A549 (cell line): ENCODE data around the gene PLEKHH3. TPM values are rescaled to one million over a fixed set of nuclear protein-coding genes. Genes with fewer than 3 reads are reported as not detected.
A peak's percentile ranks its signal among the peaks of the same experiment; 100 is the strongest.

Experiments
- ATAC-seq, 2 experiments: fragments of 200-7000 bp in 1 of 2; fragments of >200 bp in 1 of 2; cut with Nextera tagmentation in 1 of 2; cut with Tn5 transposase in 1 of 2; 3 replicates each; pipeline versions ENCODE4 v1.8.0 to v1.9.1; 2018 to 2020; ENCODE audit warnings: mild to moderate bottlenecking in 1 of 2, moderate library complexity in 1 of 2
- CTCF ChIA-PET: fragments of 300-600 bp; sonication (Branson Sonifier 250); formaldehyde crosslinking; extraction: SDS; loops from one replicate; lab custom pipeline; 2021; ENCODE audit warnings: antibody characterized with exemption, inconsistent platforms; lab: Yijun Ruan, JAX
- POLR2A ChIA-PET: fragments of 350-600 bp; formaldehyde crosslinking; extraction: SDS; loops from one replicate; lab custom pipeline; 2021; ENCODE audit warnings: antibody characterized with exemption, inconsistent platforms; lab: Yijun Ruan, JAX
- DNase-seq, 2 experiments: peaks; one replicate each; pipeline versions ENCODE4 v3.0.0 to v3.0.0-alpha.2; 2011 to 2016; ENCODE audit warnings: low read depth in 1 of 2, low spot score in 1 of 2
- FAIRE-seq: peaks from 2 replicates; lab custom pipeline; 2011; peaks lifted over from hg19 to GRCh38; lab: Jason Lieb, UNC
- H3K27ac ChIP-seq, 2 experiments: fragments of >200 bp; sonication (Bioruptor Twin); formaldehyde crosslinking; 3 replicates each; pipeline ENCODE4 v1.5.1; 2016 to 2017
- H3K4me1 ChIP-seq: fragments of >200 bp; sonication (Bioruptor Twin); formaldehyde crosslinking; 3 replicates; pipeline ENCODE4 v1.6.1; 2016
- H3K4me2 ChIP-seq: fragments of >200 bp; sonication (Bioruptor Twin); formaldehyde crosslinking; 3 replicates; pipeline ENCODE4 v1.6.1; 2016
- H3K4me3 ChIP-seq: fragments of >200 bp; sonication (Bioruptor Twin); formaldehyde crosslinking; 3 replicates; pipeline ENCODE4 v1.5.1; 2016
- H3K9me3 ChIP-seq: fragments of >200 bp; sonication (Bioruptor Twin); formaldehyde crosslinking; 3 replicates; pipeline ENCODE4 v1.6.1; 2016
- BCL3 ChIP-seq: fragments of >200 bp; sonication (Bioruptor Twin); formaldehyde crosslinking; IDR thresholded peaks from 3 replicates; pipeline ENCODE4 v1.6.1; 2016
- CBX2 ChIP-seq: fragments of 200-600 bp; sonication (generic); IDR thresholded peaks from 2 replicates; pipeline ENCODE4 v1.6.1; 2016; ENCODE audit warnings: low read depth, mild to moderate bottlenecking, borderline replicate concordance
- EHMT2 ChIP-seq: fragments of 200-600 bp; sonication (generic); IDR thresholded peaks from 2 replicates; pipeline ENCODE4 v1.6.1; 2016; ENCODE audit warnings: antibody characterized with exemption, low read depth, mild to moderate bottlenecking, moderate library complexity
- EP300 ChIP-seq, 2 experiments: fragments of >200 bp; sonication (Bioruptor Twin); formaldehyde crosslinking; IDR thresholded peaks; 2 replicates in 1 of 2; 3 replicates in 1 of 2; pipeline ENCODE4 v1.6.1; 2016 to 2017
- FOSL2 ChIP-seq, 2 experiments: fragments of 450-650 bp in 1 of 2; fragments of >200 bp in 1 of 2; sonication (Bioruptor Twin) in 1 of 2; formaldehyde crosslinking; IDR thresholded peaks; 2 replicates each; pipeline versions ENCODE4 v1.5.0 to v1.6.1; 2016 to 2020; ENCODE audit warnings: mild to moderate bottlenecking in 1 of 2, moderate library complexity in 1 of 2
- HOXB5 ChIP-seq: fragments of 250-450 bp; sonication (Bioruptor Pico); IDR thresholded peaks from 2 replicates; pipeline ENCODE4 v1.5.0; 2020; ENCODE audit warnings: mild to moderate bottlenecking, moderate library complexity
- KDM1A ChIP-seq: fragments of 200-600 bp; sonication (generic); IDR thresholded peaks from 2 replicates; pipeline ENCODE4 v1.6.1; 2016; ENCODE audit warnings: low read depth, mild to moderate bottlenecking
- MAFK ChIP-seq: fragments of 450-650 bp; IDR thresholded peaks from 2 replicates; pipeline ENCODE4 v1.6.1; 2014; ENCODE audit not compliant: partially characterized antibody
- MAZ ChIP-seq: fragments of 150-350 bp; IDR thresholded peaks from 2 replicates; pipeline ENCODE4 v1.6.1; 2014; ENCODE audit warnings: antibody characterized with exemption, low read depth, low read length, borderline replicate concordance
- NPAS2 ChIP-seq: fragments of 250-450 bp; sonication (Bioruptor Pico); IDR thresholded peaks from 2 replicates; pipeline ENCODE4 v1.8.0; 2022; ENCODE audit warnings: mild to moderate bottlenecking, moderate library complexity, borderline replicate concordance
- PBX3 ChIP-seq: IDR thresholded peaks from 2 replicates; pipeline ENCODE4 v1.6.1; 2012
- RFX5 ChIP-seq: fragments of 450-650 bp; IDR thresholded peaks from 2 replicates; pipeline ENCODE4 v1.7.1; 2014; ENCODE audit warnings: antibody characterized with exemption, mild to moderate bottlenecking, moderate library complexity
- RNF2 ChIP-seq: fragments of 200-600 bp; sonication (generic); IDR thresholded peaks from 2 replicates; pipeline ENCODE4 v1.6.1; 2016; ENCODE audit warnings: low read depth, mild to moderate bottlenecking, antibody characterized with exemption, moderate library complexity, borderline replicate concordance
- USF2 ChIP-seq: fragments of 450-650 bp; IDR thresholded peaks from 2 replicates; pipeline ENCODE4 v1.6.1; 2014; ENCODE audit warnings: antibody characterized with exemption
- ZC3H11A ChIP-seq: fragments of 450-650 bp; IDR thresholded peaks from 2 replicates; pipeline ENCODE4 v1.6.1; 2014; ENCODE audit warnings: antibody characterized with exemption, mild to moderate bottlenecking
- ZSCAN20 ChIP-seq: fragments of 250-450 bp; sonication (Bioruptor Pico); IDR thresholded peaks from 2 replicates; pipeline ENCODE4 v1.8.0; 2022; ENCODE audit warnings: mild to moderate bottlenecking, moderate library complexity
- WGBS: methylation state at CpG from one replicate; pipeline ENCODE4 v1.1.6; 2017; ENCODE audit errors: missing lambda C conversion rate; 5-methylcytosine and 5-hydroxymethylcytosine counted together
- polyA plus RNA-seq, 4 experiments: library from polyadenylated mRNA; depleted of rRNA in 3 of 4; stranded (reverse); fragments of >200 nt; fragmentation: RNase III in 1 of 4; extraction: RNeasy Plus Mini Kit Qiagen cat#74134 plus additional on column Dnase treatment in 1 of 4; gene quantifications; 2 replicates in 3 of 4; 3 replicates in 1 of 4; pipeline ENCODE4 v1.2.3, GENCODE V29; 2011 to 2017
- small RNA-seq, 6 experiments: library from RNA; depleted of rRNA; stranded (forward); fragments of <200 nt; gene quantifications; one replicate each; pipeline ENCODE3, GENCODE V24; 2012
- TF ChIP-seq, protein P1 (sequence below): IDR thresholded peaks from 2 replicates; pipeline ENCODE4 v1.6.1; 2012

The PLEKHH3 gene
- polyA plus RNA-seq, 2 of the 4 experiments (the other 2 are of a cell fraction): 5.5 to 14.0 TPM

- ATAC-seq (peak; percentile 19 to 28; a peak in 5 of 6 replicates), DNase-seq (no peak), FAIRE-seq (no peak)
- WGBS: 57% methylated on average over 4 of the region's 4 CpGs
- peaks cover 13% of the 10 kb centered on the region for H3K4me1 ChIP-seq
- POLR2A ChIA-PET: interaction anchor here (0.8 to 1.5 kb wide), 7 partner anchors 9 to 206 kb away, joined by 3 to 21 read pairs (median 4); partner anchors contain the start of genes BECN1, RETREG3, TUBG1 and TUBG2
- H3K9me3 ChIP-seq: no peaks in the 10 kb centered on the region
- TF ChIP-seq RNF2: no peak
- no peak for TF ChIP-seq CBX2
- TF ChIP-seq, protein P1, sequence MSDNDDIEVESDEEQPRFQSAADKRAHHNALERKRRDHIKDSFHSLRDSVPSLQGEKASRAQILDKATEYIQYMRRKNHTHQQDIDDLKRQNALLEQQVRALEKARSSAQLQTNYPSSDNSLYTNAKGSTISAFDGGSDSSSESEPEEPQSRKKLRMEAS: no peak
- no peak for TF ChIP-seq ZC3H11A
- no peak for TF ChIP-seq BCL3
- TF ChIP-seq EHMT2: no peak
- no peak for TF ChIP-seq FOSL2 (IDR thresholded peaks at IDR 0.05)
- no peak for TF ChIP-seq FOSL2 (CRISPR knock-in tag; IDR thresholded peaks at IDR 0.05)
- TF ChIP-seq RFX5: no peak
- no peak for TF ChIP-seq MAFK
- no peak for TF ChIP-seq EP300 (IDR thresholded peaks at IDR 0.05)
- TF ChIP-seq ZSCAN20 (CRISPR knock-in tag): no peak
- TF ChIP-seq MAZ: no peak
- no peak for TF ChIP-seq NPAS2 (CRISPR knock-in tag)
- TF ChIP-seq HOXB5 (CRISPR knock-in tag): no peak
- TF ChIP-seq USF2: no peak
- no peak for TF ChIP-seq KDM1A
- no peak for TF ChIP-seq PBX3
- no peak overlapping the region for H3K27ac ChIP-seq
- CTCF ChIA-PET: interaction anchor here (0.6 to 7.7 kb wide), 29 partner anchors 9 to 396 kb away, joined by 3 to 75 read pairs (median 6); partner anchors contain the start of genes CCR10, PLEKHH3, PSMC3IP and RAMP2
- H3K4me2 ChIP-seq: no peak overlapping the region
- H3K4me3 ChIP-seq: no peak overlapping the region
These were observed 58.8 kb downstream of the PLEKHH3 start for GRCh38 chr17:42617956-42618431.

Small RNAs within 50 kb of the gene (small RNA-seq; reads per million reads assigned to genes)
- 0 reads per million in 6 experiments for gene MIR6780A

Other genes starting within 250 kb of the PLEKHH3 start
- 33.7 and 59.6 TPM in 2 replicates for gene ATP6V0A1, start 218.1 kb downstream of the PLEKHH3 start, polyA plus RNA-seq (2011; rRNA removed)
- 25.8 to 27.3 TPM (median 26.7 TPM) in 3 replicates for gene ATP6V0A1, start 218.1 kb downstream of the PLEKHH3 start, polyA plus RNA-seq (2017; fragmentation: RNase III; extraction: RNeasy Plus Mini Kit Qiagen cat#74134 plus additional on column Dnase treatment)
- gene NAGLU, start 140.8 kb downstream of the PLEKHH3 start, polyA plus RNA-seq (2011; rRNA removed): 17.8 and 18.0 TPM in 2 replicates
- gene NAGLU, start 140.8 kb downstream of the PLEKHH3 start, polyA plus RNA-seq (2017; fragmentation: RNase III; extraction: RNeasy Plus Mini Kit Qiagen cat#74134 plus additional on column Dnase treatment): 28.2 to 34.5 TPM (median 34.0 TPM) in 3 replicates
- gene HSD17B1, start 124.1 kb downstream of the PLEKHH3 start, polyA plus RNA-seq (2011; rRNA removed): 0.40 and 0.49 TPM in 2 replicates
- gene HSD17B1, start 124.1 kb downstream of the PLEKHH3 start, polyA plus RNA-seq (2017; fragmentation: RNase III; extraction: RNeasy Plus Mini Kit Qiagen cat#74134 plus additional on column Dnase treatment): 1.2 to 1.9 TPM (median 1.5 TPM) in 3 replicates
- 65.4 and 77.5 TPM in 2 replicates for gene COASY, start 114.8 kb downstream of the PLEKHH3 start, polyA plus RNA-seq (2011; rRNA removed)
- 103 to 113 TPM (median 112 TPM) in 3 replicates for gene COASY, start 114.8 kb downstream of the PLEKHH3 start, polyA plus RNA-seq (2017; fragmentation: RNase III; extraction: RNeasy Plus Mini Kit Qiagen cat#74134 plus additional on column Dnase treatment)
- 48.0 and 48.6 TPM in 2 replicates for gene MLX, start 109.9 kb downstream of the PLEKHH3 start, polyA plus RNA-seq (2011; rRNA removed)
- 46.3 to 48.1 TPM (median 47.0 TPM) in 3 replicates for gene MLX, start 109.9 kb downstream of the PLEKHH3 start, polyA plus RNA-seq (2017; fragmentation: RNase III; extraction: RNeasy Plus Mini Kit Qiagen cat#74134 plus additional on column Dnase treatment)
- gene PSMC3IP, start 99.3 kb downstream of the PLEKHH3 start, polyA plus RNA-seq (2011; rRNA removed): 17.8 and 26.1 TPM in 2 replicates
- gene PSMC3IP, start 99.3 kb downstream of the PLEKHH3 start, polyA plus RNA-seq (2017; fragmentation: RNase III; extraction: RNeasy Plus Mini Kit Qiagen cat#74134 plus additional on column Dnase treatment): 37.3 to 40.7 TPM (median 37.9 TPM) in 3 replicates
- gene RETREG3, start 67.6 kb downstream of the PLEKHH3 start, polyA plus RNA-seq (2011; rRNA removed): 28.3 and 45.9 TPM in 2 replicates
- gene RETREG3, start 67.6 kb downstream of the PLEKHH3 start, polyA plus RNA-seq (2017; fragmentation: RNase III; extraction: RNeasy Plus Mini Kit Qiagen cat#74134 plus additional on column Dnase treatment): 19.4 to 24.2 TPM (median 22.6 TPM) in 3 replicates
- gene TUBG1, start 67.3 kb downstream of the PLEKHH3 start, polyA plus RNA-seq (2011; rRNA removed): 73.3 and 79.3 TPM in 2 replicates
- gene TUBG1, start 67.3 kb downstream of the PLEKHH3 start, polyA plus RNA-seq (2017; fragmentation: RNase III; extraction: RNeasy Plus Mini Kit Qiagen cat#74134 plus additional on column Dnase treatment): 151 to 161 TPM (median 156 TPM) in 3 replicates
- gene TUBG2, start 17.7 kb downstream of the PLEKHH3 start, polyA plus RNA-seq (2011; rRNA removed): 14.9 and 18.6 TPM in 2 replicates
- gene TUBG2, start 17.7 kb downstream of the PLEKHH3 start, polyA plus RNA-seq (2017; fragmentation: RNase III; extraction: RNeasy Plus Mini Kit Qiagen cat#74134 plus additional on column Dnase treatment): 27.1 to 36.1 TPM (median 30.6 TPM) in 3 replicates
- gene CCR10, start 4.8 kb upstream of the PLEKHH3 start, polyA plus RNA-seq (2011; rRNA removed): 0.19 and 0.23 TPM in 2 replicates
- 0.59 to 0.73 TPM (median 0.66 TPM) in 3 replicates for gene CCR10, start 4.8 kb upstream of the PLEKHH3 start, polyA plus RNA-seq (2017; fragmentation: RNase III; extraction: RNeasy Plus Mini Kit Qiagen cat#74134 plus additional on column Dnase treatment)
- gene CNTNAP1, start 5.5 kb upstream of the PLEKHH3 start, polyA plus RNA-seq (2011; rRNA removed): 8.2 and 8.8 TPM in 2 replicates
- 6.3 to 7.1 TPM (median 7.1 TPM) in 3 replicates for gene CNTNAP1, start 5.5 kb upstream of the PLEKHH3 start, polyA plus RNA-seq (2017; fragmentation: RNase III; extraction: RNeasy Plus Mini Kit Qiagen cat#74134 plus additional on column Dnase treatment)
- 35.4 and 41.1 TPM in 2 replicates for gene EZH1, start 68.0 kb upstream of the PLEKHH3 start, polyA plus RNA-seq (2011; rRNA removed)
- 20.1 to 21.7 TPM (median 21.5 TPM) in 3 replicates for gene EZH1, start 68.0 kb upstream of the PLEKHH3 start, polyA plus RNA-seq (2017; fragmentation: RNase III; extraction: RNeasy Plus Mini Kit Qiagen cat#74134 plus additional on column Dnase treatment)
- 0.49 and 1.2 TPM in 2 replicates for gene RAMP2, start 84.2 kb upstream of the PLEKHH3 start, polyA plus RNA-seq (2011; rRNA removed)
- gene RAMP2, start 84.2 kb upstream of the PLEKHH3 start, polyA plus RNA-seq (2017; fragmentation: RNase III; extraction: RNeasy Plus Mini Kit Qiagen cat#74134 plus additional on column Dnase treatment): 0.30 to 1.0 TPM (median 0.87 TPM) in 3 replicates
- gene VPS25, start 96.5 kb upstream of the PLEKHH3 start, polyA plus RNA-seq (2011; rRNA removed): 143 and 173 TPM in 2 replicates
- gene VPS25, start 96.5 kb upstream of the PLEKHH3 start, polyA plus RNA-seq (2017; fragmentation: RNase III; extraction: RNeasy Plus Mini Kit Qiagen cat#74134 plus additional on column Dnase treatment): 118 to 132 TPM (median 119 TPM) in 3 replicates
- 1.1 and 1.6 TPM in 2 replicates for gene WNK4, start 103.6 kb upstream of the PLEKHH3 start, polyA plus RNA-seq (2011; rRNA removed)
- gene WNK4, start 103.6 kb upstream of the PLEKHH3 start, polyA plus RNA-seq (2017; fragmentation: RNase III; extraction: RNeasy Plus Mini Kit Qiagen cat#74134 plus additional on column Dnase treatment): 1.3 to 1.5 TPM (median 1.5 TPM) in 3 replicates
- gene COA3, start 121.7 kb upstream of the PLEKHH3 start, polyA plus RNA-seq (2011; rRNA removed): 126 and 170 TPM in 2 replicates
- 127 to 131 TPM (median 130 TPM) in 3 replicates for gene COA3, start 121.7 kb upstream of the PLEKHH3 start, polyA plus RNA-seq (2017; fragmentation: RNase III; extraction: RNeasy Plus Mini Kit Qiagen cat#74134 plus additional on column Dnase treatment)
- 0.06 and 0.07 TPM in 2 replicates for gene CNTD1, start 121.9 kb upstream of the PLEKHH3 start, polyA plus RNA-seq (2011; rRNA removed)
- gene CNTD1, start 121.9 kb upstream of the PLEKHH3 start, polyA plus RNA-seq (2017; fragmentation: RNase III; extraction: RNeasy Plus Mini Kit Qiagen cat#74134 plus additional on column Dnase treatment): 0.10 to 0.47 TPM (median 0.17 TPM) in 3 replicates
- 125 and 138 TPM in 2 replicates for gene BECN1, start 147.3 kb upstream of the PLEKHH3 start, polyA plus RNA-seq (2011; rRNA removed)
- 98.9 to 103 TPM (median 99.8 TPM) in 3 replicates for gene BECN1, start 147.3 kb upstream of the PLEKHH3 start, polyA plus RNA-seq (2017; fragmentation: RNase III; extraction: RNeasy Plus Mini Kit Qiagen cat#74134 plus additional on column Dnase treatment)
- 220 and 257 TPM in 2 replicates for gene PSME3, start 156.4 kb upstream of the PLEKHH3 start, polyA plus RNA-seq (2011; rRNA removed)
- 214 to 241 TPM (median 223 TPM) in 3 replicates for gene PSME3, start 156.4 kb upstream of the PLEKHH3 start, polyA plus RNA-seq (2017; fragmentation: RNase III; extraction: RNeasy Plus Mini Kit Qiagen cat#74134 plus additional on column Dnase treatment)
- gene AOC2, start 167.6 kb upstream of the PLEKHH3 start, polyA plus RNA-seq (2011; rRNA removed): 2.7 and 3.0 TPM in 2 replicates
- gene AOC2, start 167.6 kb upstream of the PLEKHH3 start, polyA plus RNA-seq (2017; fragmentation: RNase III; extraction: RNeasy Plus Mini Kit Qiagen cat#74134 plus additional on column Dnase treatment): 1.7 to 1.9 TPM (median 1.8 TPM) in 3 replicates
- gene AOC3, start 174.2 kb upstream of the PLEKHH3 start, polyA plus RNA-seq (2011; rRNA removed): 1.4 and 1.6 TPM in 2 replicates
- gene AOC3, start 174.2 kb upstream of the PLEKHH3 start, polyA plus RNA-seq (2017; fragmentation: RNase III; extraction: RNeasy Plus Mini Kit Qiagen cat#74134 plus additional on column Dnase treatment): 0.79 to 1.1 TPM (median 0.97 TPM) in 3 replicates
- not detected in 2 replicates for gene G6PC1, start 223.8 kb upstream of the PLEKHH3 start, polyA plus RNA-seq (2011; rRNA removed)
- not detected in 3 replicates for gene G6PC1, start 223.8 kb upstream of the PLEKHH3 start, polyA plus RNA-seq (2017; fragmentation: RNase III; extraction: RNeasy Plus Mini Kit Qiagen cat#74134 plus additional on column Dnase treatment)